Esophagus muscularis mucosa (tissue), 3 donors: ENCODE results near the gene POTEF.
"Not testable (repeated sequence)": the region's sequence is repeated elsewhere in the genome, so short reads cannot be mapped to it uniquely, and the experiment has no call there.

ENCODE experiments used
- POLR2A ChIP-seq: fragments of 450-650 bp; IDR thresholded peaks from one replicate; pipeline ENCODE4 v1.6.1; 2017; ENCODE audit warnings: antibody characterized with exemption, moderate library complexity, mild to moderate bottlenecking, low read depth
- POLR2AphosphoS5 ChIP-seq, 2 donors: sonication (generic); formaldehyde crosslinking; IDR thresholded peaks; one replicate each; pipeline ENCODE4 v1.6.1; 2017; ENCODE audit warnings: antibody characterized with exemption in 2 of 2
- TF ChIP-seq, protein P1 (sequence below), 3 experiments: fragments of 200-600 bp in 2 of 3; fragments of 450-650 bp in 1 of 3; sonication (generic) in 2 of 3; IDR thresholded peaks; one replicate each; pipeline ENCODE4 v1.5.1; 2017 to 2019; ENCODE audit warnings: antibody characterized with exemption in 3 of 3, mild to moderate bottlenecking in 2 of 3, moderate library complexity in 1 of 3

DNA sequence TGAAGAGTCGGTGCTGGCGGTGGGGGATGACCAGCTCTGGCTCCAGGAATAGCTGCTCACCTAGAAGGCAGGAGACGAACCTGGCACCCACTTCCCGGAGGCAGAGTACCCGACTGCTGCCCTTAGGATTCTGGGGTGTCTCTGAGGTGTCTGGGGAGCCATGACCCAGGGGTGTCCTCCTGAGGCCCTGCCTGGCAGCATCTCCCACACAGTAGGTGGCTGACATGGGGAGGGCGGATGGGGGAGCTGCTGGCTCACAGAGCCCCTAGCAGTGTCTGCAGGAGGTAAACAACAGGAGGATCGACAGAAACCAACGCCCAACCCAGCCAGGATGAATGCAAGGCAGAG is 25.4 kb upstream of the POTEF start:
- TF ChIP-seq POLR2AphosphoS5 (IDR thresholded peaks at IDR 0.05); POLR2A: not testable (repeated sequence)
- TF ChIP-seq, protein P1, sequence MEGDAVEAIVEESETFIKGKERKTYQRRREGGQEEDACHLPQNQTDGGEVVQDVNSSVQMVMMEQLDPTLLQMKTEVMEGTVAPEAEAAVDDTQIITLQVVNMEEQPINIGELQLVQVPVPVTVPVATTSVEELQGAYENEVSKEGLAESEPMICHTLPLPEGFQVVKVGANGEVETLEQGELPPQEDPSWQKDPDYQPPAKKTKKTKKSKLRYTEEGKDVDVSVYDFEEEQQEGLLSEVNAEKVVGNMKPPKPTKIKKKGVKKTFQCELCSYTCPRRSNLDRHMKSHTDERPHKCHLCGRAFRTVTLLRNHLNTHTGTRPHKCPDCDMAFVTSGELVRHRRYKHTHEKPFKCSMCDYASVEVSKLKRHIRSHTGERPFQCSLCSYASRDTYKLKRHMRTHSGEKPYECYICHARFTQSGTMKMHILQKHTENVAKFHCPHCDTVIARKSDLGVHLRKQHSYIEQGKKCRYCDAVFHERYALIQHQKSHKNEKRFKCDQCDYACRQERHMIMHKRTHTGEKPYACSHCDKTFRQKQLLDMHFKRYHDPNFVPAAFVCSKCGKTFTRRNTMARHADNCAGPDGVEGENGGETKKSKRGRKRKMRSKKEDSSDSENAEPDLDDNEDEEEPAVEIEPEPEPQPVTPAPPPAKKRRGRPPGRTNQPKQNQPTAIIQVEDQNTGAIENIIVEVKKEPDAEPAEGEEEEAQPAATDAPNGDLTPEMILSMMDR (IDR thresholded peaks at IDR 0.05): not testable (repeated sequence)
